Inflammatory macrophage treated with lipopolysaccharide for 4 hours (primary cell): ENCODE measurements around the gene SORCS2.

Source experiments
- DNase-seq: peaks from one replicate; pipeline ENCODE4 v3.0.0-alpha.2; 2020

Gene SORCS2

DNA sequence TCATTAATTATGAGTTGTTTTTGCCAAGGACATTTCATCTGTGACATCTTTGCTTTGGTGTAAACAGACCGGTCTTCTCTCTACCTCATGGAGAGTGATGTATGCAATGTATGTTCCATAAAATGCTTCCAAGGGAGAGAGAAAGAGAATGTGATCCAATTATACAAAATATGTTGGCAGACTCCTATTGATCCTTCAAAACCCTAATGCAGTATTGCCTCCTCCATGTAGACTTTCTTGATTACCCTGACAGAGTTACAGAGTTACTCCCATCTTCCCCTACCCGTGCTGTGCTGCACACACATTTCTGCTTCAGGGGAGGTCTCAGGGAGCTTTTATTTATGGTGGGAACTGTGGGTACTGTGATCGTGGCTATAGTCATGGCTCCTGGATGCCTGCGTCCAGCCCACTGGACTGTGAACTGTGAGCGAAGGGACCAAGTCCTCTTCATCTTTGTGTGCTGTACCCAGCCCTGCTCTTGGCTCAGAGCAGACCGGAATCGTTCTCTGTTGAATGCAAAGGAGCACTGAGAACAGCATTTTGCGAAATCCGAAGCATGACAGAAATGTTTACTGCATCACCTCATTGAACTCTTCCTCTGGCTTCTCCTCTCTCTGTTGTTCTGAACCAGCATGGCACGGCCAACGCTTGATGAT is 32.7 kb downstream of the SORCS2 start:
- DNase-seq = no peak

GRCh38 chr4:7226439-7226838 is 34.1 kb downstream of the SORCS2 start:
- no peak for DNase-seq

GRCh38 chr4:7227008-7227407 is 34.7 kb downstream of the SORCS2 start:
- no peak for DNase-seq

DNA sequence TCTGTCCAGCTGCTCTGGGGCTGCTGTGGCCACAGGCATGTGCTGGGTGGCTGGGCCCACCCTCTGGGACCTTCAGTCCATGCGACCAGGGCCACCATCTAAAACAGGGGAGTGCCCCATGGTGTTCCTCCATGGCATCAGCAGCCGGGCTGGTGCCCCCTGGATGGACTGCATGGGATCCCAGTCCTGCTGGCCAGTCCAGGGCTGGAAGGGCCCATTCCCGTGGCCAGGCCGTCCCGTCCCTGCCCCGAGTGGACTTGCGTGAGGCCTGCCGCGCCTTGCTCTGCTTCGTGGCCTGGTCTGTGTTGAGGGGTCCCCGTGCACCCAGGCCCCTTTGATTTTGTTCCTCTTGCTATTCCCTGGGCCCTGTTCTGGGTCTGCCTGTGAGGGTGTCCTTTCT is 36.4 kb downstream of the SORCS2 start:
- DNase-seq = no peak

DNA sequence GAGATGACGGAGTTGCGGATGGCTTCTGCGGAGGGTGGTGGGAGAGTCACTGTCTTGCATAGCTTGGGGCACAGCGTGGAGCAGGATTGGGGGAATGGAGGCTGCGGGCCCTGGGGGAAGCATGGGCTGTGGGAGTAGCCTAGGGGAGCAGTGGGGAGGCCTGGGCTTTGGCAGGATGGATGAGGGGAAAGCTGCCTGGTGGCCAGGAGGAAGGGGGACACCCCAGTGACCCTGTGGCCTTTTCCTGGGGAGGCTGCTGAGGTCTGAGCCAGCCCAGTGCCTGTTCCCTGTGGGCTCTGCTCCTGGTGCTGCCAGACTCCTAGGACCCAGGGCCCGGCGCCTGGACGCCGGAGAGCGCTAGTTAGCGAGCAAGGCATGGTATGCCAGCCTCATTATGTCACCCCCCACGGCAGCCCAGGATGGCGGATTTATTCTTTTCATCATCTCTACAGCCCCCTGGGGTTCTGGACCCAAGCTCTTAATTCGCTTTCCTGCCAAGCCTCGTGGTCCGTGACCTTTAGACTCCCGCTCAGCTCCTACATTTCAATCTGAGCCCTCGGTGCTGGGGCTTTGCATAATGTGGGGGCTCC is 39.8 kb downstream of the SORCS2 start:
- DNase-seq = no peak

- no peak for DNase-seq
These were observed 40.8 kb downstream of the SORCS2 start for GRCh38 chr4:7233006-7233580.

- DNase-seq = no peak
These were observed 41.3 kb downstream of the SORCS2 start for GRCh38 chr4:7233601-7234000.

GRCh38 chr4:7234355-7235029 is 42.2 kb downstream of the SORCS2 start:
- DNase-seq = no peak

- no peak for DNase-seq
These were observed 42.7 kb downstream of the SORCS2 start for GRCh38 chr4:7235030-7235380.

GRCh38 chr4:7236847-7237246 is 44.5 kb downstream of the SORCS2 start:
- no peak for DNase-seq

- no peak for DNase-seq
These were observed 45.5 kb downstream of the SORCS2 start for GRCh38 chr4:7237873-7238272.

DNA sequence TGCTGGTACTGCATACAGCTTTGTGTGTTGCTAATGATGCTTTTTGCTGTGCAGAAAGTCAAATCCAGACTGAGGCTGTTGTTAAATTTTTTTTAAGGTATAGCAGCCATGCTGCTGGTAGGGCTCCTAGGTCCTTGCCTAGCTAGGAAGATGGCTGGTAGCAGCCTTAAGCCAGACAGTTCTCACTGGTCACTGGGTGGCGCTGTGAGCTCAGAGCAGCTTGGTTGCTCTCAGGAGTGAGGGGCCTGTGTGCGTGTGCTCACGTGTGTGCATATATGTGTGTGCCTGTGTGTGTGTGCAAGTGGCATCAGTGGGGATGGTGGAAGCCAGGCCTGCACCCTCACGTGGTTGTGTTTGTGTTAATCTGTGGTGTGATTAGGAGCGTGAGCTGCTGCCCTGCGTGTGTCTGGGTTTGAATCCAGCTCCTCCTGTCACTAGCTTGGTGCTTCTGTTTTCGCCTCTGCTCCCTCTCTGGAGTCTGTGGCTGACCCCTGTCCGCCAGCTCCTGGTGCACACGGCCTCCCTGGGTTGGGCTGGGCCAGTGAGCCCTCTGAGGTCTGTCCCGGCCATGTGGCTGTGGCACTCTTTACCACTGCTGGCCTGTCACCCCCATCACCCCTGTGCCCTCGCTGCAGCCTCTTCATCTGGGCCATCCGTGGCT is 46.1 kb downstream of the SORCS2 start:
- DNase-seq = no peak

DNA sequence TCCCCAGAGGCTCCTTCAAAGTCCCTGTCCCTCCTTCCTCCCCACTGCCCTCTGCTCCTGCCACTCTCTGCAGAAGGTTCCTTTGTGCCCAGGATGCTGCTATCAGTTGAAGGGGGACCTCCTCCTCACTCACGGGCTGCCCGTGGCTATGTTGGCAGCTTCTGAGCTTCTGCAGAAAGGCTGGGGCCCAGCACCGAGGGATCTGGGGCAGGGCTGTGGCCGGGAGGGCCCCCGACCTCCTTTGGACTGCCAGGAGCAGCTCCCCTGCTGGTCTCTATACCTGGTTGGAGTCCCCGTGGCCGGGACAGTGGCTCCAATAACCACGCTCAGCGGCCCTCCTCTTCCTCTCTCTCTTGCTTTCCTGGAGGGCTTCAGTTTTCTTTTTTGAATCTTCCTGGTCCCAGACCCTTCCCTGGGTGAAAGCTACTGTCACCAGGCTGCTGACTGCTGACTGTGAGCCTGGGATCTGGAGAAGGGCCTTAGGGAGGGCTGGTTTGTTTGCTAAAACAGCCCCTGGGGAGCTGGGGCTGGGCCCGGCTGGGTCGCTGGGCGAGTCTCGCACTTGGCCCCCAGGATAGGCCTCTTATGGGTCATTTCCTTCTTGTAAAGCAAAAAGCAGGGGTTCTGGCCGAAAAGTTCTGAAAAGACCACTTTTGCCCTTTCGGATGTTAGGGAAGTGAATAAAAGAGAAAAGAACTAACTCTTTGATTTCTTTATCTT is 46.9 kb downstream of the SORCS2 start:
- DNase-seq = no peak

DNA sequence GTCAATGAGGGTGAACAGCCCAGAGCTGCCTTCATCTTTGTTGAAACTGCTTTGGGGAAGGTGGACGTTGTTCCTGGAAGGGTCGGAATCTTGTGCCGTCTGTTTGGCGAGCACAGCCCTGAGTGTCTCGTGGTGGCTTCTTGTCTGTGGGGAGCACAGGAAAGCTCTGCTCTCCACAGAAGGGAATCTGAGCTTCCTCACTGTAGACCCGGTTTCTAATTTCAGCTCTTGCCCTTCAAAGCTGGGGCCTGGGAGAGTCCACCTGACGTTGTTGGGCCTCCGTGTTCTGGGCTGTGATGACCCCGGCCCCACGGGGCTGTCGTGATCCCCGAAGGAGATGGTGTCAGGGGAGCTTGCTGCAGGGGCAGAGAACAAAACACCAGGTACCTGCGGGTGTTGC is 47.5 kb downstream of the SORCS2 start:
- DNase-seq = no peak

DNA sequence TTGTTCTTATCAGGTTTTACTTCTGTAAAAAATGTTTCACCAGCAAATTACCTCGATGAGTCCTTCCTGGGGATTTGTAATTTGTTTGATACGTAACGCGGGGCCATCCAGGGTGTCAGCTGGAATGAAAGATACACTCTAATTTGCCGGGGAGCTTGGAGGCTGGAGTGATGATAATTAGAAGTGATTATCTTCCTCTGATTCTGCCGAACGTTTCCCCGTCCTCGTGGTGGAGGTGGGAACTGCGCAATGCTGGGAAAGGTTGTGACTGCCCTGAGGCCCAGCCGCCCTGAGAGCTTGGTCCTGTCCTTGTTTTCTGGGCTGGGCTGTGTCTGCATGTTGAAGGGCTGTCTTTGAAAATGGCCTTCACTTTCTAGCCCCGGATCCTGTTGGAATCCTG is 48.0 kb downstream of the SORCS2 start:
- no peak for DNase-seq

- DNase-seq = no peak
These were observed 49.3 kb downstream of the SORCS2 start for GRCh38 chr4:7241597-7242125.

- DNase-seq = no peak
These were observed 50.4 kb downstream of the SORCS2 start for GRCh38 chr4:7242766-7243165.

DNA sequence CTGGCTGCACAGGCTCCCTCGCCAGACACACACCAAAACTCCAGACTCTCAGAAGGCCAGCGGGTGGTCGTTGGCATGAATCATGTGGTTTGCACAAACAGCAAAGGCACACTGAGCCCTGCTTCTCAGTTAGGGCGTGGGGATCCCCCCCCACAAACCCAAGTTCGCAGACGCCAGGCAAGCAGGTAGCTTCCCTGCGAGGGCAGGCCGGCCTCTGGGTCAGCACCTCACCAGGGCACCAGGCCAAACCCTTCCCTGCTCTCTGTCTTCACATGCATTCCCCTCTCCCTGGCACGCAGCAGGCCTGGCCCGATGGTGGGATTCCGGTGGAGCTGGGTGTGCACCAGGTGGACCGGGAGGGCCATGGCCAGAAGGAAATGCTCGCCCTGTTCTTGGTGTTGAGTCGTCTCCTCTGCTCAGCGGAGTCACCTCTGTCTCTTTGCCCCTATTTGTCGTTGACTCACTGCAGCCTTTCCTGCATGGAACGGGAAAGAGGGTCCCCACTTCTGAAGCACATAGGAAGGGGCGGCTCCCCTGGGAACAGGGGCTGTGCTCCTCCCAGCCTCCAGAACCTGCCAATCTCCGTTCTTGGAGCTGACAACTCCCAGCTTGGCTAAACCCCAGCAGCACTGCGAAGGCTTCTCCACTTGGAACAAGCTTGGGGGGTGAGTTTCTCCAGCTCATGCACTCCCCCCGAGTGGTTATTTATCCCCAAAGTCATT is 51.4 kb downstream of the SORCS2 start:
- DNase-seq = no peak

GRCh38 chr4:7244331-7244665 is 52.0 kb downstream of the SORCS2 start:
- DNase-seq = no peak

DNA sequence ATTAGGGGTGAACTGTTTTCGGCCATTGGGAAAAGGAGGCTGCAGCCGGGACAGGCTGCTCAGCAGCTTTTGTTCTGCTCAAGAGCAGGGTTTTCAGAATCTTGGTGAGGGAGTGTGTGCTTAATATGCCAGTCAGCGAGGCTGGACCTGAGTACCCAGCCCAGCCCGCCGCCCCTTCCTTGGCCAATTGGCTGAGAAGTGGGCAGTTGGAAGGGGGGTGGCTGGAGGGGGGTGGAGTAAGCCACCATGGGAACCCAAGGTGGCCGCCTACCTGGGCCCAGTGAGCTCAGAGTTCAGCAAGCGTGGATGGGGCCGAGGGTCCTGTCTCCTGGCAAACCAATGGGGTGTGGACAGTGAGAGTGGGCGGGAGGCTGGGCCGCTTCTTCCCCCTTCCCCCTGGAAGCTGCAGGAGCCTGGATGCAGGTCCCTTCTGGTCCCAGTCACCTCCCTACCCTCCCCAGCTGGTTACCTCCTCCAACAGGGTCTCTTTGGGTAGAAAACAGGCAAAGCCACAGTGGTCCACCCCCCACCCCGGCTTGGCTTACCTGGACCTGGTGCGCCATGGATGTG is 52.5 kb downstream of the SORCS2 start:
- DNase-seq = no peak

- DNase-seq = no peak
These were observed 55.2 kb downstream of the SORCS2 start for GRCh38 chr4:7247521-7247920.

- no peak for DNase-seq
These were observed 55.6 kb downstream of the SORCS2 start for GRCh38 chr4:7247946-7248345.
